ENCODE measurements around the gene ITPR1.

- no peak for TF ChIP-seq REST (IDR thresholded peaks at IDR 0.05; ENCODE audit: borderline replicate concordance)
- TF ChIP-seq CTCF (IDR thresholded peaks at IDR 0.05; ENCODE audit: poor library complexity, severe bottlenecking): no peak
- no peak for TF ChIP-seq EZH2 (IDR thresholded peaks at IDR 0.05; ENCODE audit: borderline replicate concordance, insufficient read depth, low read length, poor library complexity, severe bottlenecking)
- TF ChIP-seq SMC3 (conservative IDR thresholded peaks at IDR 0.05; ENCODE audit: poor library complexity): no peak
- TF ChIP-seq MXI1 (conservative IDR thresholded peaks at IDR 0.05; ENCODE audit: poor library complexity, severe bottlenecking): no peak
- no peak for TF ChIP-seq EP300 (conservative IDR thresholded peaks at IDR 0.05; ENCODE audit: poor library complexity, severe bottlenecking)
- TF ChIP-seq POLR2AphosphoS5 (IDR thresholded peaks at IDR 0.05): no peak
Measured at GRCh38 chr3:4496087-4496452, 2.9 kb downstream of the ITPR1 start.

All from neural cell (in vitro differentiated cells).